ENCODE data around the gene ZSCAN26. TPM values are rescaled to one million over a fixed set of nuclear protein-coding genes. Genes with fewer than 3 reads are reported as not detected.

The ZSCAN26 gene
- total RNA-seq, 1 donor from 2014 or later: 14.8 TPM

GRCh38 chr6:28248916-28249315, 18.0 kb upstream of the ZSCAN26 start:
- DNase-seq (ENCODE audit: low spot score): no peak
- no peaks in the 10 kb centered on the region for H3K27me3 Mint-ChIP-seq (ENCODE audit: low read depth)
- H3K4me3 Mint-ChIP-seq (ENCODE audit: unreplicated experiment): no peak overlapping the region
- no peak for TF ChIP-seq CTCF (IDR thresholded peaks at IDR 0.05)
- peaks cover 21% of the 10 kb centered on the region for H3K4me1 Mint-ChIP-seq (ENCODE audit: low read depth)
- H3K27ac Mint-ChIP-seq (ENCODE audit: unreplicated experiment): no peak overlapping the region
- peaks cover 19% of the 10 kb centered on the region for H3K36me3 Mint-ChIP-seq (ENCODE audit: low read depth)
- no peaks in the 10 kb centered on the region for H3K9me3 Mint-ChIP-seq (ENCODE audit: low read depth)

GRCh38 chr6:28250747-28251146, 16.2 kb upstream of the ZSCAN26 start:
- peaks cover 14% of the 10 kb centered on the region for H3K36me3 Mint-ChIP-seq (ENCODE audit: low read depth)
- no peak for DNase-seq (ENCODE audit: low spot score)
- no peak for TF ChIP-seq CTCF (IDR thresholded peaks at IDR 0.05)
- H3K27ac Mint-ChIP-seq (ENCODE audit: unreplicated experiment): no peak overlapping the region
- no peaks in the 10 kb centered on the region for H3K9me3 Mint-ChIP-seq (ENCODE audit: low read depth)
- H3K27me3 Mint-ChIP-seq (ENCODE audit: low read depth): no peaks in the 10 kb centered on the region
- peaks cover 21% of the 10 kb centered on the region for H3K4me1 Mint-ChIP-seq (ENCODE audit: low read depth)
- peak overlapping the region; percentile 51 for H3K4me3 Mint-ChIP-seq (ENCODE audit: unreplicated experiment)

DNA sequence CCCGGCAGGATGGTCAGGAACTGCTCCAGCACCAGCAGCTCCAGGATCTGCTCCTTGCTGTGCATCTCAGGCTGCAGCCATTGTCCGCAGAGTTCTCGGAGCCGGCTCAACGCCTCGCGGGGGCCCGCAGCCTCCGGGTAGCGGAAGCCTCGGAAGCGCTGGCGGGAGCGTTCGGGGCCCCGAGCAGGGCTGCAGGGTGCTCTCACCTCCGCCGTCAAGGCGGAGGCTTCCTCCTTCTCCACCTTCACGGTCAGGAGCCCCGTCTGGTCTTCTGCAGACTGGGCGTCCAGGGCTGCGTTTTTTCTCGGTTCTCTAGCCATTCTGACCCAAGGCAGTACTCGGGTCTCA, 15.3 kb upstream of the ZSCAN26 start:
- H3K27ac Mint-ChIP-seq (ENCODE audit: unreplicated experiment): peak overlapping the region; percentile 87
- peaks cover 21% of the 10 kb centered on the region for H3K4me1 Mint-ChIP-seq (ENCODE audit: low read depth)
- H3K27me3 Mint-ChIP-seq (ENCODE audit: low read depth): no peaks in the 10 kb centered on the region
- peak overlapping the region; percentile 98 for H3K4me3 Mint-ChIP-seq (ENCODE audit: unreplicated experiment)
- peaks cover 6% of the 10 kb centered on the region for H3K36me3 Mint-ChIP-seq (ENCODE audit: low read depth)
- no peak for TF ChIP-seq CTCF (IDR thresholded peaks at IDR 0.05)
- H3K9me3 Mint-ChIP-seq (ENCODE audit: low read depth): no peaks in the 10 kb centered on the region
- DNase-seq (ENCODE audit: low spot score): no peak

DNA sequence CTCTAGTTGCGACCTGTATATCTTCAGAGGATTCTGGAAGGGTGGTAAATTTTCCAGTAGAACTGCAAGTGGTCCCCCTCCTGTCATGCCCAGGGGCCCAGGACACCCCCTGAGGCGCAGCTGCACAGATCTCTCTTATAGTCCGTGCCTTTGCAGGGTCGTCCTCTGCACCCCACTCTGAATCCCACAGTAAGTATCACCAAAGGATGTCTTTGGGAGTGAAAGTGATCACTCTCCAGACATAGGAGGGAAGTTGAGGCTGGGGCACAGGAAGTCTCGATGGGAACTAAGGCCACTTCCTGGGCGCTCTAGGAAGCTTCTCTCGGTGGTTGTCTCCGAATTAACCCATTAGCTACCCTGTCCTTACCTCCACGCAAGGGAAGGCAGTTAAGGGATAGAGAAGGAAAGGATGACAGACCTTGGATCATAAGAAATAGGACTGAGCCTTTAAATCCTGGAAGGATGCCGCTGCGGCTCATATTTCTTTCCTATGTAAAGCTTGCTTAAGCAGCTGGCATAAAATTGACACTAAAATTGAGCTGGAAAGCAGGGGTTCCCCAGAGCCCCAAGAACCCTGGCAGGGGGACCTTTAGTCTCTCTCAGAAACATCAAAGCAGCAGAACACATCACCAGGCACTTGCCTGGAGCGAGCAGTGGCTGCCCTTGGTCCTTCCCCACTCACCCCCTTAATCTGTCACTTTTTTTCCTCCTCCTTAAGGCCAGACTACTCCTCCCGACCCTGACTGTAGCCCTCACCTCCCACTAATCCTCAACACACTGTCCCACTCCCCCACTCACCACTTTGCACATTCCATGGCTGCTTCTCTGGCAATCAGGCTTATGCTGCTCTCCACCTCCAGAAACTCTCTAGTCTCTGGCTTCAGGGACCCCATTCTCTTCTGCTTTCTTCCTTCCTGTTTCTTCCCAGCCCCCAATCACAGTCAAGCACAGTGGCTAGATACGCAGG, 14.7 kb upstream of the ZSCAN26 start, which contains the start of gene ZKSCAN4:
TSS of gene ZKSCAN4 (minus strand) at position 261 of the 967 bp plus-strand sequence. CDS start 289 bp downstream, outside the sequence.
- H3K4me1 Mint-ChIP-seq (ENCODE audit: low read depth): peaks cover 21% of the 10 kb centered on the region
- peak within 1 kb of the TSS; percentile 98 for H3K4me3 Mint-ChIP-seq (ENCODE audit: unreplicated experiment)
- H3K36me3 Mint-ChIP-seq (ENCODE audit: low read depth): peaks cover 6% of the 10 kb centered on the region
- no peaks in the 10 kb centered on the region for H3K9me3 Mint-ChIP-seq (ENCODE audit: low read depth)
- TF ChIP-seq CTCF (IDR thresholded peaks at IDR 0.05): no peak
- no peaks in the 10 kb centered on the region for H3K27me3 Mint-ChIP-seq (ENCODE audit: low read depth)
- H3K27ac Mint-ChIP-seq (ENCODE audit: unreplicated experiment): peak within 1 kb of the TSS; percentile 87
- no peak for DNase-seq (ENCODE audit: low spot score)

DNA sequence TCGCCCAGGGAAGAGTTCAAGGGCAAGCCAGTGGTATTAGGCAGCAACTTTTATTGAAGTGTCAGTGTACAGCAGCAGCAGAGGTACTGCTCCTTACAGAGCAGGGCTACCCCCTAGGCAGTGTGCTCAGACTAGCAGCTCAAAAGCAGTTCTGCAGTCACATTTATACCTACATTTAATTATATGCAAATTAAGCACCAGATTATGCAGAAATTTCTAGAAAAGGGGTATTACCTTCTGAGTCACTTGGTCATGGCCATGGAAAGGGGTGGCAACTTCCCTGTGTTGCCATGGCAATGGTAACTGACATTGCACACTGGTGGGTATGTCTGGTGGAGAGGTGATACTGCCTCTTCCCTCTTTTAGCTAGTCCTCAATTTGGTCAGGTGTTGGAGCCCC, 12.8 kb upstream of the ZSCAN26 start:
- no peak for DNase-seq (ENCODE audit: low spot score)
- Mint-ChIP-seq H3K36me3 (ENCODE audit: low read depth) (no peaks in the 10 kb centered on the region), H3K4me3 (ENCODE audit: unreplicated experiment) (no peak overlapping the region), H3K27me3 (ENCODE audit: low read depth) (no peaks in the 10 kb centered on the region), H3K27ac (ENCODE audit: unreplicated experiment) (no peak overlapping the region), H3K9me3 (ENCODE audit: low read depth) (no peaks in the 10 kb centered on the region), H3K4me1 (ENCODE audit: low read depth) (peaks cover 21% of the 10 kb centered on the region)
- TF ChIP-seq CTCF (IDR thresholded peaks at IDR 0.05): no peak

All from chondrocyte (in vitro differentiated cells).